ENCODE measurements around the gene AGBL1.

AGBL1 gene

GRCh38 chr15:86327230-86327865, 247.7 kb downstream of the AGBL1 start:
- no peak for DNase-seq
- Mint-ChIP-seq H3K36me3 (ENCODE audit: low read depth) (no peaks in the 10 kb centered on the region), H3K4me1 (ENCODE audit: low read depth) (no peaks in the 10 kb centered on the region), H3K4me3 (no peak overlapping the region), H3K27ac (no peak overlapping the region), H3K27me3 (peaks cover 57% of the 10 kb centered on the region), H3K9me3 (peaks cover 21% of the 10 kb centered on the region)

GRCh38 chr15:86328658-86329057, 249.0 kb downstream of the AGBL1 start:
- Mint-ChIP-seq H3K36me3 (ENCODE audit: low read depth) (no peaks in the 10 kb centered on the region), H3K4me1 (ENCODE audit: low read depth) (peaks cover 7% of the 10 kb centered on the region), H3K27me3 (peaks cover 57% of the 10 kb centered on the region)

GRCh38 chr15:86329311-86330013, 249.8 kb downstream of the AGBL1 start:
- DNase-seq = no peak
- peaks cover 28% of the 10 kb centered on the region for H3K9me3 Mint-ChIP-seq
- no peaks in the 10 kb centered on the region for H3K36me3 Mint-ChIP-seq (ENCODE audit: low read depth)
- H3K27me3 Mint-ChIP-seq = peaks cover 57% of the 10 kb centered on the region
- no peak overlapping the region for H3K4me3 Mint-ChIP-seq
- peaks cover 14% of the 10 kb centered on the region for H3K4me1 Mint-ChIP-seq (ENCODE audit: low read depth)
- H3K27ac Mint-ChIP-seq = no peak overlapping the region

More at GRCh38 chr15:86328658-86329057, 249.0 kb downstream of the AGBL1 start:
- no peak overlapping the region for H3K4me3 Mint-ChIP-seq
- H3K27ac Mint-ChIP-seq = no peak overlapping the region
- DNase-seq = no peak
- peaks cover 28% of the 10 kb centered on the region for H3K9me3 Mint-ChIP-seq

GRCh38 chr15:86333819-86334218, 254.1 kb downstream of the AGBL1 start:
- Mint-ChIP-seq H3K27me3 (peaks cover 36% of the 10 kb centered on the region), H3K36me3 (ENCODE audit: low read depth) (no peaks in the 10 kb centered on the region), H3K9me3 (peaks cover 25% of the 10 kb centered on the region), H3K4me3 (no peak overlapping the region), H3K27ac (peak overlapping the region; percentile 13), H3K4me1 (ENCODE audit: low read depth) (peaks cover 34% of the 10 kb centered on the region)
- DNase-seq = no peak

GRCh38 chr15:86336051-86336788, 256.5 kb downstream of the AGBL1 start:
- Mint-ChIP-seq H3K4me3 (no peak overlapping the region), H3K4me1 (ENCODE audit: low read depth) (peaks cover 34% of the 10 kb centered on the region), H3K27ac (peak overlapping the region; percentile 27), H3K9me3 (peaks cover 11% of the 10 kb centered on the region), H3K36me3 (ENCODE audit: low read depth) (no peaks in the 10 kb centered on the region), H3K27me3 (peaks cover 20% of the 10 kb centered on the region)
- DNase-seq = no peak

GRCh38 chr15:86337071-86337470, 257.4 kb downstream of the AGBL1 start:
- DNase-seq = no peak
- H3K9me3 Mint-ChIP-seq = peaks cover 6% of the 10 kb centered on the region
- H3K4me3 Mint-ChIP-seq = no peak overlapping the region
- peaks cover 34% of the 10 kb centered on the region for H3K4me1 Mint-ChIP-seq (ENCODE audit: low read depth)
- H3K36me3 Mint-ChIP-seq (ENCODE audit: low read depth) = no peaks in the 10 kb centered on the region
- H3K27me3 Mint-ChIP-seq = peaks cover 11% of the 10 kb centered on the region
- no peak overlapping the region for H3K27ac Mint-ChIP-seq

- H3K9me3 Mint-ChIP-seq = no peaks in the 10 kb centered on the region
- no peak for DNase-seq
- no peak overlapping the region for H3K27ac Mint-ChIP-seq
- no peaks in the 10 kb centered on the region for H3K36me3 Mint-ChIP-seq (ENCODE audit: low read depth)
- H3K4me3 Mint-ChIP-seq = no peak overlapping the region
- no peaks in the 10 kb centered on the region for H3K4me1 Mint-ChIP-seq (ENCODE audit: low read depth)
- H3K27me3 Mint-ChIP-seq = peaks cover 8% of the 10 kb centered on the region
Measured at GRCh38 chr15:86347245-86347644, 267.6 kb downstream of the AGBL1 start.

- no peak overlapping the region for H3K4me3 Mint-ChIP-seq
- H3K36me3 Mint-ChIP-seq (ENCODE audit: low read depth) = no peaks in the 10 kb centered on the region
- H3K9me3 Mint-ChIP-seq = no peaks in the 10 kb centered on the region
- DNase-seq = no peak
- no peaks in the 10 kb centered on the region for H3K4me1 Mint-ChIP-seq (ENCODE audit: low read depth)
- peaks cover 8% of the 10 kb centered on the region for H3K27me3 Mint-ChIP-seq
- H3K27ac Mint-ChIP-seq = no peak overlapping the region
Measured at GRCh38 chr15:86349565-86349964, 269.9 kb downstream of the AGBL1 start.

GRCh38 chr15:86353213-86353612, 273.5 kb downstream of the AGBL1 start:
- Mint-ChIP-seq H3K27me3 (peaks cover 3% of the 10 kb centered on the region), H3K9me3 (no peaks in the 10 kb centered on the region), H3K36me3 (ENCODE audit: low read depth) (no peaks in the 10 kb centered on the region), H3K4me1 (ENCODE audit: low read depth) (no peaks in the 10 kb centered on the region), H3K27ac (no peak overlapping the region), H3K4me3 (no peak overlapping the region)
- no peak for DNase-seq

- no peak overlapping the region for H3K4me3 Mint-ChIP-seq
- H3K27ac Mint-ChIP-seq = no peak overlapping the region
- H3K4me1 Mint-ChIP-seq (ENCODE audit: low read depth) = no peaks in the 10 kb centered on the region
- no peaks in the 10 kb centered on the region for H3K36me3 Mint-ChIP-seq (ENCODE audit: low read depth)
- H3K9me3 Mint-ChIP-seq = no peaks in the 10 kb centered on the region
- H3K27me3 Mint-ChIP-seq = no peaks in the 10 kb centered on the region
- no peak for DNase-seq
Measured at GRCh38 chr15:86355361-86355760, 275.7 kb downstream of the AGBL1 start.

GRCh38 chr15:86355801-86356200, 276.1 kb downstream of the AGBL1 start:
- no peaks in the 10 kb centered on the region for H3K4me1 Mint-ChIP-seq (ENCODE audit: low read depth)
- H3K27ac Mint-ChIP-seq = no peak overlapping the region
- H3K4me3 Mint-ChIP-seq = no peak overlapping the region
- H3K27me3 Mint-ChIP-seq = no peaks in the 10 kb centered on the region
- H3K36me3 Mint-ChIP-seq (ENCODE audit: low read depth) = no peaks in the 10 kb centered on the region
- no peak for DNase-seq
- no peaks in the 10 kb centered on the region for H3K9me3 Mint-ChIP-seq

GRCh38 chr15:86362555-86362954, 282.9 kb downstream of the AGBL1 start:
- peaks cover 12% of the 10 kb centered on the region for H3K27me3 Mint-ChIP-seq
- H3K36me3 Mint-ChIP-seq (ENCODE audit: low read depth) = no peaks in the 10 kb centered on the region
- DNase-seq = no peak
- peaks cover 6% of the 10 kb centered on the region for H3K9me3 Mint-ChIP-seq
- no peak overlapping the region for H3K27ac Mint-ChIP-seq
- H3K4me3 Mint-ChIP-seq = no peak overlapping the region
- H3K4me1 Mint-ChIP-seq (ENCODE audit: low read depth) = no peaks in the 10 kb centered on the region

- Mint-ChIP-seq H3K36me3 (ENCODE audit: low read depth) (no peaks in the 10 kb centered on the region), H3K4me3 (no peak overlapping the region), H3K27me3 (peaks cover 4% of the 10 kb centered on the region), H3K27ac (no peak overlapping the region), H3K4me1 (ENCODE audit: low read depth) (no peaks in the 10 kb centered on the region), H3K9me3 (peaks cover 10% of the 10 kb centered on the region)
- DNase-seq = no peak
Measured at GRCh38 chr15:86373147-86373546, 293.5 kb downstream of the AGBL1 start.

GRCh38 chr15:86375733-86376280, 296.1 kb downstream of the AGBL1 start:
- peaks cover 4% of the 10 kb centered on the region for H3K27me3 Mint-ChIP-seq
- H3K4me1 Mint-ChIP-seq (ENCODE audit: low read depth) = no peaks in the 10 kb centered on the region
- no peak for DNase-seq
- H3K36me3 Mint-ChIP-seq (ENCODE audit: low read depth) = no peaks in the 10 kb centered on the region
- H3K27ac Mint-ChIP-seq = no peak overlapping the region
- no peak overlapping the region for H3K4me3 Mint-ChIP-seq
- peaks cover 5% of the 10 kb centered on the region for H3K9me3 Mint-ChIP-seq

- Mint-ChIP-seq H3K4me1 (ENCODE audit: low read depth) (no peaks in the 10 kb centered on the region), H3K4me3 (no peak overlapping the region), H3K27me3 (peaks cover 4% of the 10 kb centered on the region), H3K9me3 (peaks cover 5% of the 10 kb centered on the region), H3K27ac (no peak overlapping the region), H3K36me3 (ENCODE audit: low read depth) (no peaks in the 10 kb centered on the region)
- DNase-seq = no peak
Measured at GRCh38 chr15:86377914-86378313, 298.2 kb downstream of the AGBL1 start.

Measured in activated T-cell treated with anti-CD3 and anti-CD28 coated beads, Interleukin-2, amount 50 U/mL, for 24 hours (primary cell).